Fibroblast of lung (primary cell): ENCODE data around the gene INTS11.

Experiments
- CTCF ChIP-seq, 2 donors: IDR thresholded peaks in 1 of 2; conservative IDR thresholded peaks in 1 of 2; 1 replicate in 1 of 2; 2 replicates in 1 of 2; pipeline ENCODE4 v1.5.1; 2011 to 2012; ENCODE audit warnings: low read length in 2 of 2, control low read depth in 1 of 2, inconsistent platforms in 1 of 2, low read depth in 1 of 2, mild to moderate bottlenecking in 1 of 2
- EZH2 ChIP-seq: IDR thresholded peaks from 2 replicates; pipeline ENCODE4 v1.5.1; 2012; ENCODE audit warnings: low read length, control low read depth, mild to moderate bottlenecking; ENCODE audit errors: missing control alignments

- TF ChIP-seq EZH2 (no peak), CTCF (conservative IDR thresholded peaks at IDR 0.05 in 1 of 2, IDR thresholded peaks at IDR 0.05 in 1 of 2; ENCODE audit: low read depth in 1 of 2, low read length in 2 of 2) (no peak)
These were observed 20.7 kb downstream of the INTS11 start for GRCh38 chr1:1303736-1304135.
